H1 (cell line): ENCODE results near the gene PPRC1. TPM values are rescaled to one million over a fixed set of nuclear protein-coding genes. Genes with fewer than 3 reads are reported as not detected.

ENCODE experiments used
- CTBP2 ChIP-seq: IDR thresholded peaks from 2 replicates; pipeline ENCODE4 v1.7.0; 2011; ENCODE audit warnings: borderline replicate concordance, mild to moderate bottlenecking, moderate library complexity, mixed read lengths, low read length; ENCODE audit not compliant: insufficient read depth, insufficient read length
- FOSL1 ChIP-seq: IDR thresholded peaks from 2 replicates; pipeline ENCODE4 v1.6.1; 2011; ENCODE audit warnings: mild to moderate bottlenecking, low read depth, low read length, moderate library complexity; ENCODE audit not compliant: insufficient read depth
- SP1 ChIP-seq: IDR thresholded peaks from 2 replicates; pipeline ENCODE4 v1.6.1; 2011; ENCODE audit warnings: low read depth, low read length
- polyA plus RNA-seq, 7 experiments: library from polyadenylated mRNA; depleted of rRNA in 3 of 7; stranded (reverse) in 5 of 7; unstranded in 2 of 7; fragments of >200 nt in 5 of 7; fragments of 200-250 nt in 2 of 7; gene quantifications; 1 replicate in 5 of 7; 2 replicates in 1 of 7; 4 replicates in 1 of 7; pipeline versions ENCODE4 v1.2.1 to v1.2.3, GENCODE V29; 2011 to 2013; ENCODE audit warnings: missing spikeins in 2 of 7, mixed read lengths in 2 of 7
- total RNA-seq: library from RNA; stranded (reverse); fragmentation: NEBNext Ultra II Directional; extraction: Animal tissue kit (Norgen Biotek cat#: 25700); gene quantifications from 2 replicates; pipeline ENCODE4 v1.2.1, GENCODE V29; 2021

The PPRC1 gene
- total and polyA plus RNA-seq, 2 of the 8 experiments (the other 6 are each of a cell fraction or from before 2014, with no cell fraction given): 46.5 to 88.4 TPM

- peak; percentile 2 for TF ChIP-seq CTBP2
- TF ChIP-seq FOSL1: no peak
- TF ChIP-seq SP1: peak; percentile 60; the same call in 1 of the 2 replicates
These were observed 11.0 kb upstream of the PPRC1 start (continued) for GRCh38 chr10:102121739-102122372.
